Effector memory CD4-positive, alpha-beta T cell (primary cell): ENCODE data around the gene NPY4R.
"Not testable (repeated sequence)": the region's sequence is repeated elsewhere in the genome, so short reads cannot be mapped to it uniquely, and the experiment has no call there.

Experiments
- DNase-seq, 3 donors: peaks; one replicate each; pipeline ENCODE4 v3.0.0-alpha.2; 2020
- H3K27ac ChIP-seq: 2 replicates; pipeline ENCODE4 v1.7.0; 2013; ENCODE audit warnings: mild to moderate bottlenecking, low read length, moderate library complexity; ENCODE audit not compliant: insufficient read depth, poor library complexity, severe bottlenecking
- H3K27me3 ChIP-seq: replicated peaks from 2 replicates; pipeline ENCODE4 v1.7.0; 2013; ENCODE audit warnings: mild to moderate bottlenecking, low read length; ENCODE audit not compliant: insufficient read depth, control insufficient read depth, poor library complexity, severe bottlenecking
- H3K36me3 ChIP-seq: 2 replicates; pipeline ENCODE4 v1.7.0; 2013; ENCODE audit warnings: mild to moderate bottlenecking, low read length, moderate library complexity; ENCODE audit not compliant: control insufficient read depth, insufficient read depth
- H3K4me1 ChIP-seq: 2 replicates; pipeline ENCODE4 v1.7.0; 2013; ENCODE audit warnings: low read length, mild to moderate bottlenecking; ENCODE audit not compliant: control insufficient read depth, insufficient read depth, poor library complexity, severe bottlenecking
- H3K4me3 ChIP-seq: 2 replicates; pipeline ENCODE4 v1.7.0; 2013; ENCODE audit warnings: low read length, low read depth, mild to moderate bottlenecking; ENCODE audit not compliant: insufficient read depth, poor library complexity, severe bottlenecking
- H3K9me3 ChIP-seq: 2 replicates; pipeline ENCODE4 v1.7.0; 2013; ENCODE audit warnings: mild to moderate bottlenecking, low read length, moderate library complexity; ENCODE audit not compliant: control insufficient read depth

NPY4R gene

GRCh38 chr10:46459579-46459978, 6.2 kb downstream of the NPY4R start:
- H3K27me3 ChIP-seq, H3K36me3 ChIP-seq, DNase-seq, H3K4me1 ChIP-seq, H3K9me3 ChIP-seq, H3K4me3 ChIP-seq, H3K27ac ChIP-seq: not testable (repeated sequence)

DNA sequence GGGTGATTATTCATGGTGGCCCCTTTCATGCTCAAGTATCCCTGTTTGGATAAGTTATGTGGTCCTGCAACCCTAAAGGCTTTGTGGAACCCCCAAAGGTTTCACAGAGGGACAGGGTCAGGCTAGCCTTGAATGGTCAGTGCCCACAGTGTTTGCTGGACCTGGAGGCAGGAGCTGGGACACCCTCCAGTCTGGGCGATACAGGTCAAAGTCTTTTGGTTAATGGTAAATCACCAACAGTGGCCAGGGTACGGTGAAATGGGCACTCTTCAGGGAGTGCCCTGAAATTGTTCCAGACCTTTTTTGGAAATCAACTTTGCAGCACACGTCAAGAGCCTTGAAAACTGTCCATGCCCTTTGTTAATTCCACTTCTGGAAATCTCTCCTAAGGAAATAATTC, 8.7 kb downstream of the NPY4R start:
- H3K36me3 ChIP-seq, H3K4me1 ChIP-seq, H3K27ac ChIP-seq, H3K4me3 ChIP-seq, DNase-seq, H3K9me3 ChIP-seq, H3K27me3 ChIP-seq: not testable (repeated sequence)

DNA sequence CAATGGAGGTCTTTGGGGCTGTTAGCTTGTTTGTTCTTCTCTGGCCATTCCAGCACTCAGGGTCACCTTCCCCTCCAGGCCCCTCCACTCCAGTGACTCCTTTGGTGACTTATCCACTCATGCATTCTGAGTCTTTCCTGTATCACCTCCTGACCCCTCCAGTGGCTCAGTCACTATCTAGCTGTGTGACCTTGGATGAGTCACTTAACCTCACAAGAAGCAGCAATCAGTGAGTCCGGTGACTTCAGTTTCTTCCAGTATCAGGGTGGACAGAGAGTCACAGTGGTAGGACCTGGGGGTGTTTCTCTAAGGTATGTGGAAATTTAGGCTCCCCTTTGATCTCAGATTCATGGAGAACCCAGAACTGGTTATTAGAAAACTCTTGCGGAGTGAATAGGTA, 9.8 kb downstream of the NPY4R start:
- H3K36me3 ChIP-seq, H3K4me1 ChIP-seq, H3K27me3 ChIP-seq, H3K27ac ChIP-seq, H3K9me3 ChIP-seq, H3K4me3 ChIP-seq, DNase-seq: not testable (repeated sequence)

DNA sequence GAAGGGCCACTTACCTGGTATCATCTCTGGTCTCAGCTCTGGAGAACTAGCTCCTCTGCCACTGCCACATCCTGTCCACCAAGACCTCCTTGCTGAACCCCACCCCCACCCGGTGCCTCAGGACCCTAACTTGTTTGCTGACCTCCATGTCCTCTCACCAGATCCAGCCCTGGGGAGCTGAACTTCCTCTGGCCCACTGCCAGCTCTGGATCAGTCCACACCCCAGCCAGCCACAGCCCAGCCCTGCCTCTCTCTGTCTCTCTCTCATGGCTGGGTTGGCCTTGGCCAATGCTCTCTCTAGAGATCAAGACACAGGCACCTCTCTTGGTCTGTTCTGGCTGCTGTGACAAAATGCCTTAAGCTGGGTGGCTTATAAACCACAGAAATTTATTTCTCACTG, 14.4 kb downstream of the NPY4R start:
- H3K9me3 ChIP-seq, H3K4me1 ChIP-seq, H3K27ac ChIP-seq, DNase-seq, H3K36me3 ChIP-seq, H3K4me3 ChIP-seq, H3K27me3 ChIP-seq: not testable (repeated sequence)

DNA sequence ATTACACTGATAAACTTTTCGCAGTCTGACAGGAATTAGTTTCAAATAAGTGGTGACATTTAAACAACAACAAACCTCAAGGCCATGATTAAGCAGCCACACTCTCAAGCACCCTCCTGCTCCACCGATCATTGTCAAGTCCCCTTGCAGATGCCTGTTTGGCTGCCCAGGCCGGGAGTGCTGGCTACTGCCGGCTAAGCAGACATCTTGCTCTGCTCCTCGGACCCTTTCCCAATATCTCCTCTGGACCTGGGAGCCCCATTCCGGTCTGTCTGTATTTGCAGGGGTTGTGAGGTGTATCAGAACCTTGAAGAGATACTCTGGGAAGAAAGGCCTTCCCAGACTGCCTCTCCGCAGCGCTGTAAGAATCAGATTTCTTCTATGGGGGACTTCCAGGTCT, 14.9 kb downstream of the NPY4R start:
- DNase-seq, H3K27ac ChIP-seq, H3K36me3 ChIP-seq, H3K27me3 ChIP-seq, H3K4me3 ChIP-seq, H3K9me3 ChIP-seq, H3K4me1 ChIP-seq: not testable (repeated sequence)

- H3K27me3 ChIP-seq, H3K4me1 ChIP-seq, H3K36me3 ChIP-seq, H3K4me3 ChIP-seq, DNase-seq, H3K27ac ChIP-seq, H3K9me3 ChIP-seq: not testable (repeated sequence)
Measured at GRCh38 chr10:46447439-46447838, 18.3 kb downstream of the NPY4R start.

GRCh38 chr10:46445389-46446122, 20.2 kb downstream of the NPY4R start:
- H3K4me1 ChIP-seq, H3K4me3 ChIP-seq, H3K36me3 ChIP-seq, H3K27ac ChIP-seq, H3K9me3 ChIP-seq, H3K27me3 ChIP-seq, DNase-seq: not testable (repeated sequence)

DNA sequence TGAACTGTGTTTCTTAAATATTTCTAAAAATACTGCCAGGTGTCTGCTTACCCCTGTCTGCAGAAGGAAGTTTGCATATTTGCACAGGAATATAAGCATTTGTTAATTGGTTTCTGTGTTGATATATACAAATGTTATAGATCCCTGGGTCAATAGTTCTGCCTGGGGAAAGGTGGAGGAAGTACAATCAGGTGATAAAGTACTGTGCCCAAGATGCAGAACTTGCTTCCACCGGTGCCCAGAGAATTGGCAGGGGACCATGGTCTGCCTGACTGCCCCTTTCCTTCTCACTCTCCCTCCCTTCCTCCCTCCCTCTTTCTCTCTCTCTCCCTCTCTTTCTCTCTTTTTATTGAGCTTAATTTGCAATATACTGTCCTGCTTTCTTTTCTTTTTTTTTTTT, 22.3 kb downstream of the NPY4R start:
- H3K4me1 ChIP-seq, H3K36me3 ChIP-seq, H3K27me3 ChIP-seq, H3K4me3 ChIP-seq, H3K27ac ChIP-seq, H3K9me3 ChIP-seq, DNase-seq: not testable (repeated sequence)

- H3K9me3 ChIP-seq, H3K27me3 ChIP-seq, H3K36me3 ChIP-seq, H3K4me3 ChIP-seq, H3K4me1 ChIP-seq, DNase-seq, H3K27ac ChIP-seq: not testable (repeated sequence)
Measured at GRCh38 chr10:46442706-46443275, 23.0 kb downstream of the NPY4R start.

- H3K4me1 ChIP-seq, H3K27ac ChIP-seq, DNase-seq, H3K27me3 ChIP-seq, H3K4me3 ChIP-seq, H3K36me3 ChIP-seq, H3K9me3 ChIP-seq: not testable (repeated sequence)
Measured at GRCh38 chr10:46441837-46442278, 23.9 kb downstream of the NPY4R start.
